HepG2 (cell line): ENCODE results near the gene HIPK3. TPM values are rescaled to one million over a fixed set of nuclear protein-coding genes. Genes with fewer than 3 reads are reported as not detected.
A peak's percentile ranks its signal among the peaks of the same experiment; 100 is the strongest.

Source experiments
- AFF4 ChIP-seq: sonication (generic); formaldehyde crosslinking; IDR thresholded peaks from 2 replicates; pipeline ENCODE4 v1.4.0; 2020; ENCODE audit warnings: missing genetic modification reagents
- FOXO1 ChIP-seq: sonication (generic); formaldehyde crosslinking; IDR thresholded peaks from 2 replicates; pipeline ENCODE4 v1.4.0; 2020; ENCODE audit warnings: missing genetic modification reagents
- FOXO4 ChIP-seq: sonication (generic); formaldehyde crosslinking; conservative IDR thresholded peaks from 2 replicates; pipeline ENCODE4 v1.8.1; 2023; ENCODE audit warnings: missing genetic modification reagents
- MXD1 ChIP-seq: sonication (generic); formaldehyde crosslinking; IDR thresholded peaks from 2 replicates; pipeline ENCODE4 v1.4.0; 2020; ENCODE audit warnings: mild to moderate bottlenecking, missing genetic modification reagents
- MYPOP ChIP-seq: sonication (generic); formaldehyde crosslinking; IDR thresholded peaks from 2 replicates; pipeline ENCODE4 v1.8.1; 2023; ENCODE audit warnings: mild to moderate bottlenecking, moderate library complexity, missing genetic modification reagents
- NKX3-1 ChIP-seq: sonication (generic); formaldehyde crosslinking; IDR thresholded peaks from 2 replicates; pipeline ENCODE4 v1.5.0; 2020; ENCODE audit warnings: missing genetic modification reagents
- RBFOX2 ChIP-seq: fragments of 200-400 bp; formaldehyde crosslinking; IDR thresholded peaks from 2 replicates; pipeline ENCODE4 v1.6.1; 2017; ENCODE audit warnings: low read depth, mild to moderate bottlenecking, low read length
- SATB2 ChIP-seq: sonication (generic); formaldehyde crosslinking; IDR thresholded peaks from 2 replicates; pipeline ENCODE4 v1.5.0; 2020; ENCODE audit warnings: missing genetic modification reagents
- SNAI1 ChIP-seq: sonication (generic); formaldehyde crosslinking; IDR thresholded peaks from 2 replicates; pipeline ENCODE4 v1.5.0; 2020; ENCODE audit warnings: mild to moderate bottlenecking, missing genetic modification reagents, borderline replicate concordance
- SNAPC5 ChIP-seq: sonication (generic); formaldehyde crosslinking; IDR thresholded peaks from 2 replicates; pipeline ENCODE4 v1.8.1; 2023; ENCODE audit warnings: mild to moderate bottlenecking, missing genetic modification reagents, borderline replicate concordance
- YEATS4 ChIP-seq: sonication (generic); formaldehyde crosslinking; IDR thresholded peaks from 2 replicates; pipeline ENCODE4 v1.4.0; 2020; ENCODE audit warnings: missing genetic modification reagents, borderline replicate concordance
- YY1 ChIP-seq: IDR thresholded peaks from 2 replicates; pipeline ENCODE4 v1.6.1; 2011; ENCODE audit warnings: low read length, low read depth, moderate library complexity, mild to moderate bottlenecking; ENCODE audit not compliant: insufficient read depth, insufficient replicate concordance
- ZBTB38 ChIP-seq: sonication (generic); formaldehyde crosslinking; IDR thresholded peaks from 2 replicates; pipeline ENCODE4 v1.5.1; 2020; ENCODE audit warnings: mild to moderate bottlenecking, missing genetic modification reagents
- ZNF264 ChIP-seq: sonication (generic); formaldehyde crosslinking; IDR thresholded peaks from 2 replicates; pipeline ENCODE4 v1.4.0; 2020; ENCODE audit warnings: missing genetic modification reagents
- ZNF563 ChIP-seq: sonication (generic); formaldehyde crosslinking; IDR thresholded peaks from 2 replicates; pipeline ENCODE4 v1.8.0; 2022; ENCODE audit warnings: mild to moderate bottlenecking, moderate library complexity, missing genetic modification reagents
- ZNF768 ChIP-seq: sonication (generic); formaldehyde crosslinking; IDR thresholded peaks from 2 replicates; pipeline ENCODE4 v1.4.0; 2020; ENCODE audit warnings: missing genetic modification reagents
- ZNF770 ChIP-seq: sonication (generic); formaldehyde crosslinking; IDR thresholded peaks from 2 replicates; pipeline ENCODE4 v1.5.0; 2020; ENCODE audit warnings: mild to moderate bottlenecking, missing genetic modification reagents
- ZNF773 ChIP-seq: sonication (generic); formaldehyde crosslinking; IDR thresholded peaks from 2 replicates; pipeline ENCODE4 v1.4.0; 2020; ENCODE audit warnings: missing genetic modification reagents, borderline replicate concordance
- ZSCAN29 ChIP-seq: sonication (generic); formaldehyde crosslinking; conservative IDR thresholded peaks from 2 replicates; pipeline ENCODE4 v1.4.0; 2020; ENCODE audit warnings: mild to moderate bottlenecking, missing genetic modification reagents
- polyA plus RNA-seq, 8 experiments: library from polyadenylated mRNA; depleted of rRNA in 3 of 8; stranded (reverse) in 7 of 8; unstranded in 1 of 8; fragments of >200 nt; fragmentation: Illumina TruSeq in 4 of 8; extraction: Trizol in 4 of 8; gene quantifications; 2 replicates each; pipeline versions ENCODE4 v1.2.1 to v1.2.3, GENCODE V29; 2011 to 2016; ENCODE audit warnings: low read depth in 4 of 8, missing spikeins in 1 of 8, mixed read lengths in 1 of 8; ENCODE audit not compliant: insufficient read depth in 1 of 8
- total RNA-seq, 5 experiments: library from RNA; depleted of rRNA; stranded (reverse); fragments of >200 nt; fragmentation: Illumina TruSeq; extraction: Trizol; gene quantifications; 2 replicates each; pipeline ENCODE4 v1.2.3, GENCODE V29; 2016; ENCODE audit warnings: low read depth in 1 of 5

Gene HIPK3
- total and polyA plus RNA-seq, 2 of the 13 experiments (the other 11 are each of a cell fraction or from before 2014, with no cell fraction given), result 20.5 to 44.3 TPM

- 0 out of 2 replicates have a peak, but pooled peaks have one; percentile 96 for TF ChIP-seq FOXO4 (CRISPR knock-in tag)
- TF ChIP-seq AFF4, result no peak
- peak; percentile 36; the same call in 1 of the 2 replicates for TF ChIP-seq ZNF768 (CRISPR knock-in tag)
- TF ChIP-seq ZBTB38, result peak; percentile 34; the same call in 1 of the 2 replicates
- peak; percentile 83 for TF ChIP-seq YY1
- 0 out of 2 replicates have a peak, but pooled peaks have one; percentile 25 for TF ChIP-seq SATB2 (CRISPR knock-in tag)
- TF ChIP-seq ZNF264 (CRISPR knock-in tag), result 0 out of 2 replicates have a peak, but pooled peaks have one; percentile 27
- TF ChIP-seq SNAPC5 (CRISPR knock-in tag), result no peak
- TF ChIP-seq ZNF773 (CRISPR knock-in tag), result no peak
- TF ChIP-seq SNAI1 (CRISPR knock-in tag), result 0 out of 2 replicates have a peak, but pooled peaks have one; percentile 9
- TF ChIP-seq NKX3-1 (CRISPR knock-in tag), result peak; percentile 34; the same call in 1 of the 2 replicates
- peak; percentile 56 for TF ChIP-seq MXD1 (CRISPR knock-in tag)
- no peak for TF ChIP-seq ZSCAN29 (CRISPR knock-in tag)
- peak; percentile 33; the same call in 1 of the 2 replicates for TF ChIP-seq YEATS4
- TF ChIP-seq MYPOP, result peak; percentile 18; the same call in 1 of the 2 replicates
- TF ChIP-seq ZNF563, result peak; percentile 24; the same call in 1 of the 2 replicates
- TF ChIP-seq RBFOX2, result peak; percentile 68
- peak; percentile 27; the same call in 1 of the 2 replicates for TF ChIP-seq FOXO1 (CRISPR knock-in tag)
- no peak for TF ChIP-seq ZNF770 (CRISPR knock-in tag)
Measured at GRCh38 chr11:33257160-33257896, at the start of gene HIPK3 (continued).
